Activated CD4-positive, alpha-beta T cell treated with anti-CD3 and anti-CD28 coated beads for 4 hours (primary cell): ENCODE data around the gene CCDC184.
"Not testable (repeated sequence)": the region's sequence is repeated elsewhere in the genome, so short reads cannot be mapped to it uniquely, and the experiment has no call there.

Experiments used
- DNase-seq, 2 donors: peaks; one replicate each; pipeline ENCODE4 v3.0.0-alpha.2; 2020

CCDC184 gene

DNA sequence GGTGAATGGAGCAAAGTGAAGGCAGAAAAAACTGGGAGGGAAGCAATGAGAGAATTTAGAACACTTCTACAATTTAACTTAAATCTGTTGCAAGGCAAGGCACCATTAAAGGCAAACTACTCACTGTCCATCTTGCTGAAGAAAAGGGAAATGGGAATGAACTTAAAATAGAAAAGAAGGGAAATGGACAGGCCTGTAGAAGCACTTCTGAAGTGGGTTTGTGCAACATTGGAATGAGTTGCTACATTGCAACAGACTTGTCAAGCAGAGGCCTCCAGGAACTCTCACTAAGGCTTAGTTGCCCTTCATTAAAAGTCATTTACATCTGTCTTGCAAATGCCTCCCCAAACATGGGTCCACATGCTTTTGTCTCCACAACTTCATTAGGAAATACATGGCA lies 33.3 kb downstream of the CCDC184 start:
- DNase-seq, result no peak

DNA sequence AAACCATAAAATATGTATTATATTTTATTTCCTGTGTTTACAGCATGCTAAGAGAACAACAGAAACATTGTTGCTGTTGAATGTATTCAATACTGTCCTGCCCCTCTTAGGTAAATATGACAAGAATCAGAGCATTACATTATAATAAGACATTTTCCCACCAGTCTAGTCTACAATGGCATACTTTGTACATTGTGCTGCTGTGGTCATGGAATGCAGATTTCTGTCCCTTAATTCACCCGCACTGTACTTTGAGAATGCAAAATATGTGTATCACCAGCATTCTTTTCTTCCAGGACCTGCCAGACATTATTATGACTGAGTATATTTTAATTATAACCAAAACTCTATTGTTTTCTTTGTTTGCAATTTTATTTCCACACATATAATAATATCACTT lies 36.2 kb downstream of the CCDC184 start:
- no peak for DNase-seq

DNA sequence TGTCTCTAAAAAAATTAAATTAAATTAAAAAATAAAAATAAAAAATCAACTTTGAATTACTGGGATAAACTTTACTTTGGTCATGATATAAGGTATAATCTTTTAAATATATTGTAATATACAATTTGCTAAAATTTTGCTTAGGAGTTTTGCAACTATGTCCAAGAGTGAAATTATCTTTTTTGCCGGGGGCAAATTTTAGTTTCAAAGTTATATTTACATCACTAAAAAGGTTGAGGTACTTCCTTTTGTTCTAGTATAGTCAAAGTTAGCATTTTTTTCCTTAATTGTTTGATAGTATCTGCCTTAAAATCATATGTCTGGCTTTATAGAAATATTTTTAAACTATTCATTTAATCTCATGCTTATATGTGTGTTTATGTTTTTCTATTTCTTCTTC lies 37.3 kb downstream of the CCDC184 start:
- no peak for DNase-seq

DNA sequence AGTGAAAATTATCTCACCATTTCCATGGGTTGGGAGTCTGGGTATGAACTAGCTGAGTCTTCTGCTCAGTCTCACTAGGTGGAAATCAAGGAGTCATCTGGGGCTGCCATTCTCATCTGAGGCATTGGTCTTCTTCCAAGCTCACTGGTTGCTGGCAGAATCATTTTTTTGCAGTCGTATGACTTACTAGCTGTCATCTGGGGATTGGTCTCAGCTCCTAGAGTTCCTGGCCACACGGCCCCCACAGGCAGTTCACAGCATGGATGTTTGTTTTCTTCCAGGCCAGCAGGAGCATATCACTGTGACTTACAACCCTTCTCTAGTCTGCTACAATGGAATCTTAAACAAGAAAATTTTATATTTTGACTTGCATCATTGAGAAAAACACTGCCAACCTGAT lies 38.2 kb downstream of the CCDC184 start:
- no peak for DNase-seq

DNA sequence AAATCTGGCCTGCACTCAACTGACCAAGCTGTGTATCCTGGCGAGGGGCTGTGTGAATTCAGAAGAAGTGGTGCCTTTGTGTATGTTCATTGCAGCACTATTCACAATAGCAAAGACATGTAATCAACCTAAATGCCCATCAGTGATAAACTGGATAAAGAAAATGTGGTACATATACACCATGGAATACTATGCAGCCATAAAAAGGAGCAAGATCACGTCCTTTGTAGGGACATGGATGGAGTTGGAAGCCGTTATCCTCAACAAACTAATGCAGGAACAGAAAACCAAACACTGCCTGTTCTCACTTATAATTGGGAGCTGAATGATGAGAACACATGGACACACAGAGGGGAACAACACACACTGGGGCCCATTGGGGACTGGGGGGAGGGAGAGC lies 41.1 kb downstream of the CCDC184 start:
- not testable (repeated sequence) for DNase-seq

DNA sequence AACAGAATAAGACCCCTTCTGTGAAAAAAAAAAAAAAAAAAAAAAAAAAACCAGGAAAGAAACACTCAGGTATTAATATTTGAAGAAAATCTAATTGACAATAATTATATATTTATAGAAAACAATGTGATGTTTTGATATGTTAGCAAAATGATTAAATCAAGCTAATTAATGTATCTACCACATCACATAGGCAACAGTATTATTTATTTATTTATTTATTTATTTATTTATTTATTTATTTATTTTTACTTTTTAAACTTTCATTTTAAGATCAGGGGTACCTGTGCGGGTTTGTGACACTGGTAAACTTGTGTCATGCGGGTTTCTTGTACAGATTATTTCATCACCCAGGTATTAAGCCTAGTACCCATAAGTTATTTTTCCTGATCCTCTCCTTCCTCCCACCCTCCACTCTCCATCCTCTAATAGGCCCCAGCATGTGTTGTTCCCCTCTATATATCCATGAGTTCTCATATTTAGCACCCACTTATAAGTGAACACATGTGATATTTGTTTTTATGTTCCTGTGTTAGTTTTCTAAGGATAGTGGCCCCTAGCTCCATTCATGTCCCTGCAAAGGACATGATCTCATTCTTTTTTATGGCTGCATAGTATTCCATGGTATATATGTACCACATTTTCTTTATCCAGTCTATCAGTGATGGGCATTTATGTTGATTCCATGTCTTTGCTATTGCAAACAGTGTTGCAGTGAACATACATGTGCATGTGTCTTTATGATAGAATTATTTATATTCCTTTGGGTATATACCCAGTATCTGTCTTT lies 47.9 kb downstream of the CCDC184 start:
- DNase-seq, result not testable (repeated sequence)
